Vagina (tissue), 2 donors: Measurements from ENCODE around the gene N4BP2L2.

ENCODE experiments used
- POLR2A ChIP-seq, 2 donors: fragments of 450-650 bp; IDR thresholded peaks; one replicate each; pipeline ENCODE4 v1.6.1; 2017; ENCODE audit warnings: antibody characterized with exemption in 2 of 2, mild to moderate bottlenecking in 2 of 2, moderate library complexity in 2 of 2
- TF ChIP-seq, protein P1 (sequence below), 3 experiments: fragments of 450-650 bp in 2 of 3; fragments of 200-600 bp in 1 of 3; sonication (generic) in 1 of 3; IDR thresholded peaks; one replicate each; pipeline ENCODE4 v1.5.1; 2017 to 2019; ENCODE audit warnings: antibody characterized with exemption in 3 of 3, mild to moderate bottlenecking in 2 of 3, moderate library complexity in 2 of 3

DNA sequence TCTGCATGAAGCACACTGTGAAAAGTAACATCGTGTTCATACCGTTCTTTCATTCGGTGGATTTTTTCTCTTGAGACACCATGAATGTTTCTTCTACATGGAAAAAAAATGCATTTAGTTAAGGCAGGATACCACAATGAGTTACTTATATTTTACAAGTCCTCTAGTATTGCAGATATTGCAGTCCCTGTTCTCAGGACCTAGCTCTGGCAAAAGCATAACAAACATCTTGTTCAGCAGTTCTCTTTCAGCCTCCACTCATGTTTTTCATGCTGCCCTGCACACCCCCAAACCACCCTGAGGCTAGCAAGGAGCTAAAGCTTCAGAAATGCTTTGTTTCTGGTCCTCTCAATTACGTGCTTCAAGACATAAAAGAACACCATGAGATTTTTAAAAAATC, 135.5 kb downstream of the N4BP2L2 start:
- TF ChIP-seq, protein P1, sequence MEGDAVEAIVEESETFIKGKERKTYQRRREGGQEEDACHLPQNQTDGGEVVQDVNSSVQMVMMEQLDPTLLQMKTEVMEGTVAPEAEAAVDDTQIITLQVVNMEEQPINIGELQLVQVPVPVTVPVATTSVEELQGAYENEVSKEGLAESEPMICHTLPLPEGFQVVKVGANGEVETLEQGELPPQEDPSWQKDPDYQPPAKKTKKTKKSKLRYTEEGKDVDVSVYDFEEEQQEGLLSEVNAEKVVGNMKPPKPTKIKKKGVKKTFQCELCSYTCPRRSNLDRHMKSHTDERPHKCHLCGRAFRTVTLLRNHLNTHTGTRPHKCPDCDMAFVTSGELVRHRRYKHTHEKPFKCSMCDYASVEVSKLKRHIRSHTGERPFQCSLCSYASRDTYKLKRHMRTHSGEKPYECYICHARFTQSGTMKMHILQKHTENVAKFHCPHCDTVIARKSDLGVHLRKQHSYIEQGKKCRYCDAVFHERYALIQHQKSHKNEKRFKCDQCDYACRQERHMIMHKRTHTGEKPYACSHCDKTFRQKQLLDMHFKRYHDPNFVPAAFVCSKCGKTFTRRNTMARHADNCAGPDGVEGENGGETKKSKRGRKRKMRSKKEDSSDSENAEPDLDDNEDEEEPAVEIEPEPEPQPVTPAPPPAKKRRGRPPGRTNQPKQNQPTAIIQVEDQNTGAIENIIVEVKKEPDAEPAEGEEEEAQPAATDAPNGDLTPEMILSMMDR (IDR thresholded peaks at IDR 0.05): no peak
- TF ChIP-seq POLR2A (IDR thresholded peaks at IDR 0.05): no peak
